Panc1 (cell line): ENCODE data around the gene SMPD4.
"Not testable (repeated sequence)": the region's sequence is repeated elsewhere in the genome, so short reads cannot be mapped to it uniquely, and the experiment has no call there.

ENCODE experiments used
- POLR2AphosphoS5 ChIP-seq: IDR thresholded peaks from 2 replicates; pipeline ENCODE4 v1.6.1; 2012; ENCODE audit warnings: mild to moderate bottlenecking, low read depth, low read length, moderate library complexity
- TF ChIP-seq, protein P1 (sequence below): fragments of 450-650 bp; IDR thresholded peaks from 2 replicates; pipeline ENCODE4 v1.5.1; 2017; ENCODE audit warnings: mild to moderate bottlenecking
- TF ChIP-seq, protein P2 (sequence below), 2 experiments: IDR thresholded peaks; 2 replicates each; pipeline ENCODE4 v1.6.1; 2011 to 2012; ENCODE audit warnings: low read depth in 2 of 2, control low read depth in 1 of 2, low read length in 1 of 2, mild to moderate bottlenecking in 1 of 2, moderate library complexity in 1 of 2; ENCODE audit not compliant: insufficient read depth in 1 of 2

DNA sequence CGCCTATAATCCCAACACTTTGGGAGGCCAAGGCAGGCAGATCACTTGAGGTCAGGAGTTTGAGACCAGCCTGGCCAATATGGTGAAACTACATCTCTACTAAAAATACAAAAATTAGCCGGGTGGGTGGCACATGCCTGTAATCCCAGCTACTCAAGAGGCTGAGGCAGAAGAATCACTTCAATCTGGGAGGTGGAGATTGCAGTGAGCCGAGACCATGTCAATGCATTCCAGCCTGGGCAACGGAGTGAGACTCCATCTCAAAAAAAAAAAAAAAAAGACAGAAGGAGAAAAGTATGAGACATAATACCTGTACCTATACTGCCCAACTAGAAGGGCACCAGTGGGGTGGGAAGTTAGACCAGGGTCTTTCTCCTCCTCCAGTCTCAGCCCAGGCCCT is 22.0 kb downstream of the SMPD4 start:
- TF ChIP-seq, protein P1, sequence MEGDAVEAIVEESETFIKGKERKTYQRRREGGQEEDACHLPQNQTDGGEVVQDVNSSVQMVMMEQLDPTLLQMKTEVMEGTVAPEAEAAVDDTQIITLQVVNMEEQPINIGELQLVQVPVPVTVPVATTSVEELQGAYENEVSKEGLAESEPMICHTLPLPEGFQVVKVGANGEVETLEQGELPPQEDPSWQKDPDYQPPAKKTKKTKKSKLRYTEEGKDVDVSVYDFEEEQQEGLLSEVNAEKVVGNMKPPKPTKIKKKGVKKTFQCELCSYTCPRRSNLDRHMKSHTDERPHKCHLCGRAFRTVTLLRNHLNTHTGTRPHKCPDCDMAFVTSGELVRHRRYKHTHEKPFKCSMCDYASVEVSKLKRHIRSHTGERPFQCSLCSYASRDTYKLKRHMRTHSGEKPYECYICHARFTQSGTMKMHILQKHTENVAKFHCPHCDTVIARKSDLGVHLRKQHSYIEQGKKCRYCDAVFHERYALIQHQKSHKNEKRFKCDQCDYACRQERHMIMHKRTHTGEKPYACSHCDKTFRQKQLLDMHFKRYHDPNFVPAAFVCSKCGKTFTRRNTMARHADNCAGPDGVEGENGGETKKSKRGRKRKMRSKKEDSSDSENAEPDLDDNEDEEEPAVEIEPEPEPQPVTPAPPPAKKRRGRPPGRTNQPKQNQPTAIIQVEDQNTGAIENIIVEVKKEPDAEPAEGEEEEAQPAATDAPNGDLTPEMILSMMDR = not testable (repeated sequence)
- TF ChIP-seq POLR2AphosphoS5 = not testable (repeated sequence)
- TF ChIP-seq, protein P2, sequence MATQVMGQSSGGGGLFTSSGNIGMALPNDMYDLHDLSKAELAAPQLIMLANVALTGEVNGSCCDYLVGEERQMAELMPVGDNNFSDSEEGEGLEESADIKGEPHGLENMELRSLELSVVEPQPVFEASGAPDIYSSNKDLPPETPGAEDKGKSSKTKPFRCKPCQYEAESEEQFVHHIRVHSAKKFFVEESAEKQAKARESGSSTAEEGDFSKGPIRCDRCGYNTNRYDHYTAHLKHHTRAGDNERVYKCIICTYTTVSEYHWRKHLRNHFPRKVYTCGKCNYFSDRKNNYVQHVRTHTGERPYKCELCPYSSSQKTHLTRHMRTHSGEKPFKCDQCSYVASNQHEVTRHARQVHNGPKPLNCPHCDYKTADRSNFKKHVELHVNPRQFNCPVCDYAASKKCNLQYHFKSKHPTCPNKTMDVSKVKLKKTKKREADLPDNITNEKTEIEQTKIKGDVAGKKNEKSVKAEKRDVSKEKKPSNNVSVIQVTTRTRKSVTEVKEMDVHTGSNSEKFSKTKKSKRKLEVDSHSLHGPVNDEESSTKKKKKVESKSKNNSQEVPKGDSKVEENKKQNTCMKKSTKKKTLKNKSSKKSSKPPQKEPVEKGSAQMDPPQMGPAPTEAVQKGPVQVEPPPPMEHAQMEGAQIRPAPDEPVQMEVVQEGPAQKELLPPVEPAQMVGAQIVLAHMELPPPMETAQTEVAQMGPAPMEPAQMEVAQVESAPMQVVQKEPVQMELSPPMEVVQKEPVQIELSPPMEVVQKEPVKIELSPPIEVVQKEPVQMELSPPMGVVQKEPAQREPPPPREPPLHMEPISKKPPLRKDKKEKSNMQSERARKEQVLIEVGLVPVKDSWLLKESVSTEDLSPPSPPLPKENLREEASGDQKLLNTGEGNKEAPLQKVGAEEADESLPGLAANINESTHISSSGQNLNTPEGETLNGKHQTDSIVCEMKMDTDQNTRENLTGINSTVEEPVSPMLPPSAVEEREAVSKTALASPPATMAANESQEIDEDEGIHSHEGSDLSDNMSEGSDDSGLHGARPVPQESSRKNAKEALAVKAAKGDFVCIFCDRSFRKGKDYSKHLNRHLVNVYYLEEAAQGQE (IDR thresholded peaks at IDR 0.05; ENCODE audit: insufficient read depth in 1 of 2, low read depth in 2 of 2, low read length in 1 of 2) = not testable (repeated sequence)
